Tibial nerve (tissue), 4 donors: ENCODE results near the gene KRT79.

ENCODE experiments used
- CTCF ChIP-seq, 5 experiments: fragments of 200-600 bp in 3 of 5; fragments of 450-650 bp in 2 of 5; sonication (generic) in 3 of 5; IDR thresholded peaks; one replicate each; pipeline ENCODE4 v1.5.1; 2016 to 2019; ENCODE audit warnings: antibody characterized with exemption in 5 of 5, mild to moderate bottlenecking in 3 of 5, moderate library complexity in 2 of 5
- EP300 ChIP-seq, 2 donors: sonication (generic); formaldehyde crosslinking; IDR thresholded peaks; one replicate each; pipeline ENCODE4 v1.6.1; 2017; ENCODE audit warnings: antibody characterized with exemption in 2 of 2, mild to moderate bottlenecking in 1 of 2
- POLR2A ChIP-seq, 2 donors: fragments of 450-650 bp; IDR thresholded peaks; one replicate each; pipeline ENCODE4 v1.6.1; 2017; ENCODE audit warnings: antibody characterized with exemption in 2 of 2, mild to moderate bottlenecking in 2 of 2, moderate library complexity in 2 of 2

GRCh38 chr12:52818887-52819420 lies 15.2 kb downstream of the KRT79 start:
- TF ChIP-seq CTCF (IDR thresholded peaks at IDR 0.05): no peak
- no peak for TF ChIP-seq POLR2A (IDR thresholded peaks at IDR 0.05)
- TF ChIP-seq EP300 (IDR thresholded peaks at IDR 0.05): no peak
